ENCODE measurements around the gene MAP1LC3B.

The MAP1LC3B gene

DNA sequence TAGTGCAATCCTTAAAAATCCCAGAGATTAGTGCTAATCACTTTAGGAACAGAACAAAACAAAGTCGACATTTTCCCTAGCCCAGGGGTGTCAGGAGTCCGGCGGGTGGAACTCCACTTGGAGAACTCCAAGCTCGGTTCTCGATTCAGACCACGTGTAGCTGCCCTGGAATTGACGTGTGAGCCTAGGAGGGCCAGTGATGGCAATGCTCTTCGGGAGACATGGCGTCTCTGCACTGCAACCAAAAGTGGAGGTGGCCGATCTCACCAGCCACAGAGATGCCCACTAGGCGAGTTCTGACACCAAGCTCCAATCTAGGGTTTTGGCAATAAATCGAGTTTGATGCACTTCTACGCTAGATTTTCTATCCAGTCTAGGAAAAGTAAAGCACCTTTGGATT is 17.6 kb downstream of the MAP1LC3B start:
- DNase-seq (ENCODE audit: low read depth) = no peak

DNA sequence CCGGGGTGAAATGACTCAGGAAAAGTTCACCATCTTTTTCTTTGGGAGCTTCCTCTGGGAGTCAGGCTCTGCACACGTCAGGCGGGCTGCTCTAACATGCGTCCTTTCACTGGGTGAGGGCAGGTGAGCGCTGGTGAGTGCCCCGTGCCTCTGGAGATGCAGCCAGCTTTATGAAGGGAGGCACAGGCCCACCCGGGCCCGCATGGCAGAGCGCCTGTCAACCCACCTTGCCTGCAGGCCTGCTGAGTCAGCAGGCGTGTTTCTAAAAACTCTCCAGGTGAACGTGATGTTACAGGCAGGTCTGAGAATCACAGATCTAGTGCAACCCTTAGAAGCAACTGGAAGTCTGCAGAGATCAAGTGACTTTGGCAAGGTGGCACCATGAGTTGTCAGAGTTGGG is 18.4 kb downstream of the MAP1LC3B start:
- no peak for DNase-seq (ENCODE audit: low read depth)

DNA sequence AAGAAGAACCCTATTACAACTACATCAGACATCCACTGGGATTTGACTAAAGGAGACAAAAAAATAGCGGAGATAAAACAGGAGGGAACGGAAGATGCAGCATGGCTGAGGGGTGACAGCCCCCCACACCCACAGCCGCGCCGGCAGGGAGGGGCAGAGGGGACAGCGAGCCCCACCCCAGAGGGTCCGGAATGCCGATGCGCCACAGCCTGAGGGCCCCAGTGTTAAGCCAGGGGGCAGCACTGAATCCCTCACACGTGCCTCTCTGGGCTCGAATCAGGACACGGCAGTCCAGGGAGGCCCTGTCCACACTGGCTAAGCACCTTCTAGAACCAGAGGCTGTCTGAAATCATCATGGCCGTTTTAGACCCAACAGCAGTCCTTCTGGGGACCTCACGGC is 18.8 kb downstream of the MAP1LC3B start:
- no peak for DNase-seq (ENCODE audit: low read depth)

DNA sequence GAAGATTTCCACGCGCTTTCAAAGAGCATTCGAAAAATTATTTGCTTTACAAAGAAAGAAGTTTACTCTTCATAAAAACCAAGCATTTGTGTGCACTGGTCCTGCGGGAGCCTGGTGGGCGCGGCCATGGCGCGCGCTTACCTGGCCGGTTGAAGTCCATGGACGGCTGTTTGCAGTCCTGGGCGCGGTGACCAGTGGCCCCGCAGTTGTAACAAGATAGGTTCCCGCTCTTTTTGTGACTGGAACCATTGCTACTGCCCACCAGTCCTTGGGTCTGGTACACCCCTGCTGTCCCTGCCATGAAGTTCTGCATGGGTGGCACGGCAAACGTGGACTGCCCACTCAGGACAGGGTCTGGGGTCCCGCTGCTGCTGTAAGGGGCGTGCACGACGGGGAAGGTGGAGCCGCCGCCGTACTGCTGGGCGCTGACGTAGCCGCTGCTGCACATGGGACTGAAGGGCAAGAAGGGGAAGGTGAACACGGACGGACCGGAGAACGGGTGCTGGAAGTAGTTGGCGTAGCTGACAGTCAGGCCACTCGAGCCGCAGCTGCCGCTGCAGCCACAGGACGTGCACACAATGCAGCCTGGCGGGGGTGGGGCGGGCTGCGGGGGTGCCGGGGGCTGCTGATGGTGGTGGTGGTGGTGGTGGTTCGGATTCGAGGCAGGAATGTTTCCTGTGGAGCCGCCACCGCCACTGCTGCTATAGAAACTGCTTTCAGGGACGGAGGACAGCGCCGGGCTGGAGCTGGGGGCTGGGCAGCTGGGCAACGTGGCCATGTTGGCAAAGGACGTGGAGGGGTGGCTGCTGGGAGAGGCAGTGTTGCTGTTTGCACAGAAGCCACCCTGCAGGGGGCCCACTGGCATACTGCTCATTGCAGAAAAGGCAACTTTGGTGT is 19.5 kb downstream of the MAP1LC3B start:
- no peak for DNase-seq (ENCODE audit: low read depth)

DNA sequence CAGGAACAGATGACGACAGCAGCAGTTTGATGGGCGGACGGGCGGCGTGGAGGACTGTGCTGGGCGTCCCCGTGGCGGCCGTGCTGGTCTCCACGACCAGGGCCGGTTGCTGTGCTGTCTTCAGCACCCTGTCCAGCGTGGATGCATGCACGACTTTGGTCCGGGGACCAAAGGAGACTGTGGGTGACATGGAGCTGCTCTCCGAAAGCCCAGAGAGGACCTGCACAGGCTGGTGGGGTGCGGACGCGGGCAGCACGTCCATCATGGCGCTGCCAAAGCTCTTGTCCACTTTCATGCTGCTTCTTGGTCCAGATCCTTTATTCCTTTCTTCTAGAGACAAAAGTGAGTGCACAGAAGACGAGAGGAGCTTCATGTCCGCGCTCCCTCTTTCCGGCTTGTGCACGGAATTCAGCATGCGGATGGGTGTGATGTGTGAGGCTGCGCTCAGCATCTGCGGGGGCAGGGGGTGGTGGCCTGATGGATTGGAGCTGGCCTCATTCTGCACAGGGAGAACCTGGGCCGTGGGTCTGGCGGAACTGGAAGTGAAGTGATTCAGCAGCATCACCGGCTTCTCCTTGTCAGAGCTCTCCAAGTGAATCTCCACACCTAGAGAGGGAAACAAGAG is 20.3 kb downstream of the MAP1LC3B start:
- DNase-seq (ENCODE audit: low read depth) = no peak

DNA sequence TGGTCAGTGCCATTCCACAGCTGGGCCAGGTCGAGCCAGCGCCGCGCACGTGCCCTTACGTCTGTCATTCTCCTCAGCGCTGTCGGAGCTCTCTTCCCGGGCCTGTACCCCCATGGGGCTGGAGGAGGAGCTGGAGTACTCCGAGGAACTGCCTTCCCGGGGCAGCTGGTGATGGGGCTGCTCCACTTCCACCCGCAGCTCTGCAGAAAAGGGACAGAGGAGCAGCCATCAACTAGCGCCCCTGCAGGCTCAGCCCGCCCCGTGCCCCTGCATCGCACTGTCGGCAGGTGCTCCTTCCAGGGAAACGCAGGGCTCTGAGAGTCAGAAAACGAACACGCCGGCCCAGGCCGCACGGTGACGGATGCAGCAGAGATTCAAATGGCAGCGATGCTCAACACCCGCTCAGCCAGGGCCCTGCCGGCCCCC is 20.9 kb downstream of the MAP1LC3B start:
- no peak for DNase-seq (ENCODE audit: low read depth)

DNA sequence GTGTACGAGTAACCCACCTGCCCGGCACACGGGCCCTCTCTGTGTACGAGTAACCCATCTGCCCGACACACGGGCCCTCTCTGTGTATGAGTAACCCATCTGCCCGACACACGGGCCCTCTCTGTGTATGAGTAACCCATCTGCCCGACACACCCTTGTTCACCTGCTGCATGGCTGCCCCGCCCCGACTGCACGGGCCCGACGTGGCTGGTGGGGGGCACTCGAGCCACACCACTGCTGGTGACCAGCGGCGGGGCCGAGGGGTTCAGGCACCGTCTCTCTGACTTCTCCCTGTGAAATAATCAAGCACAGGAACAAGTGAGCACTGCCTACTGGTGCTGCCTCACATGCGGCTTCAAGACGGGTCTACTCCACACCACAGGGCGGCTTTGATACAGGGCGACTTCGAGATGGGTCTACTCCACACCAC is 22.1 kb downstream of the MAP1LC3B start:
- DNase-seq (ENCODE audit: low read depth) = no peak

DNA sequence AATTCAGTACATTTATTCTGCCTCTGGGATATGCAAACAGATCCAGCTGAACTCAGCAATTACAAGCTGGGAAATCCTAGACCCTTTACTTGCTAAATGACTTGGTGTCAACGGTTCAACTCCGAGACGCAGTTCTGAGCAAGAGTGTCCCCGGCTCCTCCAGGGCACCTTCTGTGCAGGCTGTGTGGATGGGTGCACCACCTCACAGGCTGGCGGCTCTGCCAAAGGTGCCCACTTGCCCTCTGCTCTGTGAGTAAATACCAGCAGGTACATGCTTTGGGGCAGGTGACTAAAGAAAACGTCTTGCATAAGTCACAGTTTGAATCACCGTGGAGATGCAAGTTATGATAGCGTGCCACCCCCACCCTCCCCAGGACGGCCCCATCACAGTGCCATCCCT is 23.3 kb downstream of the MAP1LC3B start:
- DNase-seq (ENCODE audit: low read depth) = no peak

DNA sequence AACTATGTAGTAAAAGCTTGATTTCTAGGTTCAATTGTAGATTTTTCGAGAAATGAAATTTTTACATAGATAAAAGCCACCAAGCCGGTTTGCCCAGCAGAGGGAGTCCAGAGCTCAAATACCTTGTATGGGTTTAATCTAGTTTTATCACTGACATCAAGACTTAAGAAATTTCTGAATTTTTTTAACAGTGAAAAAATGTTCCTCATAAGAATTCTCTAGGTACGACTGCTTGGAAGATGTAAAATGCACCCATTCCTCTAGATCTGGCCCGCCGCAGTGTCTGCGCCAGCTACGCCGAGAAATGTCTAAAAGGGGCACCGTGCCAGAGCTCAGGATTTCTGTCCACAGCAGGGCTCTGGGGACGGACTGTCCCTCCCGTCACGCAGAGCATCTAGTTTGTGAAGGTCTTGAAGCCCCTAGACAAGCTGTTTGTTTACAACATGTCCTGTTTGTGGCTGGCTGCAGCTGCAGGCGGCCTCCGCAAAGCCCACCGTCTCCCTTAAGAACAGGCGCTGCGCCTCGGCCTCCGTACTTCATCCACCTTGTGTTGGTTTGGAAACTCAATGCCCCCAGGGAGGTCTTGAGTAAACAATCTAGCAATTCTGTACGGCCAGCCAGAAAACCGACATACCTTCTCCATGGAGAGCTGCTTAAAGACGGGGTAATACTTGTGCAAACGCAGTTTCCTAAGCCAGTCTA is 24.8 kb downstream of the MAP1LC3B start:
- no peak for DNase-seq (ENCODE audit: low read depth)

DNA sequence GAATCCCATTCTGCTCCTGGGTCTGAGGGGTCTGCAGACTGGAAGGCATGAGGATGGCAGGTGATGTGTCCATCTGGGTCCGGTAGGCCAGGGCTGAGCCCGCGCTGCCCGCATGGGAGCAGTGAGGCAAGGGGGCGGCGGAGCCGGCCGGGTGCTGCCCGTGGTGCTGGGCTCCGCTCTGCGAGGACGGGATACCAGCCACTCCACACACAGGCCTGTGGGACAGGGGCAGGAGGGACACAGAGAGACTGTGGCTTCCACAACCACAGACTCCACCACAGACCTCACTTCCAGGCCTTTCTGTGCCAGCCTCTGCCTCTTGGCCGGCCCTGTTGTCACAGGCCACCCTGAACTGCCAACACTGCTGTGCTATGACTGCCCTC is 25.4 kb downstream of the MAP1LC3B start:
- no peak for DNase-seq (ENCODE audit: low read depth)

DNA sequence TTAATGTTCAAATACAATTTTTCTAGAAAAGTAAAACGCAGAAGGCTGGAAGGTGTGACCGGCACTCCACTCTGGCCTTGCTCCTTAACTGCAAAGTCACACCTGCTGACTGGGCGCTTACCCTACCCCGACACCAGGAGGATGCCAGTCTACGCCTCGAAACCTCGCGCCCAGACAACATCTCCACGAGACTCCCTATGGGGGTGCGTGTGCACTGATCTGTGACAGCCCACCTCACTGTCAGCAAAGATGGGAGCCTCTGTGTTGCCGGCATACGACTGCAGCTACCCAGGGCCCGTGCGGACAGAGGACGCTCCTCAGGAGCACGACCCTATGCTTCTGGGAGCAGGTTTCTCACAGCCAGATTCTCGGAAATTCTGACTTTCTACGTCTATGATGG is 26.1 kb downstream of the MAP1LC3B start:
- DNase-seq (ENCODE audit: low read depth) = no peak

DNA sequence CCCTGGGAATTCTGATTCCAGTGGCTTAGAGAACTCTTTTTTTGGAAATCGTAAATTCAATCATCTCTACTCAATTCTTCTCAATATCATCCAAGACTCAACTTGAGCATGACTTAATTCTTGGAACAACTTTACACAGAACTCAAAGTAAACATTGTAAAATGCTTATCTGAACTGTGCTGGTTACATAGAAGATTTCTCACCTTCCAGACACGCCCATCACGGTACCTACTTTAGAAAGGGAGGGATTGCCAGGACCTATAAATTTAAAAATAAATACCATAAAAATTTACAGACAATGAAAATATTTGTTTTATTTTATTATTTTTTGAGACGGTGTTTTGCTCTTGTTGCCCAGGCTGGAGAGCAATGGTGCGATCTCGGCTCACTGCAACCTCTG is 26.5 kb downstream of the MAP1LC3B start:
- DNase-seq (ENCODE audit: low read depth) = no peak

DNA sequence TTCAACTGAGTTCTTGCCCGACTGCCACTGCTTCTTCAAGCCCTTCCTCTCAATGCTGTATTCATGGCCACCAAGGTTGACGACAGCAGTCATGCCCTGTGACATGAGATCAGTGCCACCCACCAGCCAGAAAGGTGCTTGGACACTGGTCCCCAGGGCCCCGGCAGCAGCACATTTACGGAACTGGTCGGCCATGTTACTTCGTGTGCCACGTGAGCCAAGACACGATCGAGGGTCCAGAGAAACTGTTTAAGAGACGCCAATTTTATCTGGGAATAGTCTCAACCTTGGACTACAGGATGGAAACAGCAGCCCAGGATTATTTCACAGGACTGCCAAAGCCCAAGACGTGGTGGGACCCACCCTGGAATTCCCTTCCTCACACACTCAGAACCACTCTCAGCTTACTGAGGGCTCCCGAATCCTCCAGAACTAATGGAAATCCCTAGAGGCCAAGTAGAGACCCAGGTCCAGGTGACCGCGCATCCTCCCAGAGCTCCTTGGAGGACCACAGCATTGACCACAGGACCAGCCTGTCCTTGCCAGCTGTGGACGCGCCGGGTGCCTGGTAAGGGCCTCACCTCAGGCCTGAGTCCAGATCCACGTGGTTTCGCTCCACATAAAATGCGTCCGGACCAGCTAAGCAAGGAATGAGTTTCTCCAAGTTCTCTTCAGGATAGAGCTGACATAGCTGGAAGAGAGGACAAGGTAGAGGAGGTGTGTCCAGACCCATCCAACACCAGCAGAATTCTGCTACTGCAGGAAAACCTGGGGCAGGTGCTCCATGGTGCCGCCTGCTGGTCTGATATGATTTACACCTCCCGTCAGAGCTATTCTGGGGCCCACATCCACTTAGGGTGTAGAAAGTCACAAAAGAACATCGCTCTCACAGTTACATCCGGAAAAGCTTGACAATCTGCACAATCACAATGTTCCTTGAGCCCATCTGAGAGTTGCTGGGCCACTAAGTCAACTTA is 28.2 kb downstream of the MAP1LC3B start:
- DNase-seq (ENCODE audit: low read depth) = no peak

DNA sequence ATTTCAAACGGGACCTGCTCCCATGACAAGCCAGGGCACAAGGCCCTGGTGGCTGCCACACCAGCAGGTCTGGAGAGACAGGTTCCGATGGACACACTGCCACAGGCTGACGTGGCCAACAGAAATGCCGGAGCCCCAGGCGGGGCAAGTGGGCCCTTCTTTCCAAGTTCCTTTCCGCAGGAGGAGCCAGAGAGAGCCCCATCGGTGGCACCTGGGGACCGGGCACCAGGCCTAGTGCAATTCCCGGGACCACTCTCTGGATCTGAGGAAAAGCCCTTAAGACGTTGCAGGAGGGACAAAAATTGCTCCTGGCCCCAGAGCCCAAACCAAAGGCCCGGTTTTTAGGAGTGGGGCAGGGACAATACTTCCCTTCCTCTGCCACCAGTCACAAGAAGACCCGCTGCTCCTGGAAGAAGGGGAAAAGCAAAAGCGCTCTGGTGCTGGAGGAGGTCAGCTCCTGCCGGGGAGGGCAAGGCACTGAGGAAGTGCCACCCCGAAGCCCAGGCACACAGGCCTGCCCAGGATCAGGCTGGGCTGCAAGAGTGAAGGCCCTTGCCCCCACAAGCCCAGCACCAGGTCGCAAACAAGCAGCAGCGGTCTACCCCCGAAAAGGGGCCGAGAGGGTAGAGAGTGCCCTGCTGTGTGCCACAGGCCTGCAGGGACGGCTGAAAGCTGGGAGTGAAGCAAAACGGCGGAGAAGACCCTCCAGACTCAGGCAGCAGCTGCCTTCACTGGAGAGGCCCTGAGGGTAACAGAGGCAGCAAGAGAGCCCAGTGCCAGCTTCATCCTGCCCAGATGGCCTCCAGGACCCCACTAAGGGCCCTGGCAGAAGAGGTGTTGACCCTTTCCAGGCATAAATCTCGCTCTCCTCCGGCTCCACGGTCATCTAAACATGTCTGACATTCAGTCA is 29.1 kb downstream of the MAP1LC3B start:
- no peak for DNase-seq (ENCODE audit: low read depth)

DNA sequence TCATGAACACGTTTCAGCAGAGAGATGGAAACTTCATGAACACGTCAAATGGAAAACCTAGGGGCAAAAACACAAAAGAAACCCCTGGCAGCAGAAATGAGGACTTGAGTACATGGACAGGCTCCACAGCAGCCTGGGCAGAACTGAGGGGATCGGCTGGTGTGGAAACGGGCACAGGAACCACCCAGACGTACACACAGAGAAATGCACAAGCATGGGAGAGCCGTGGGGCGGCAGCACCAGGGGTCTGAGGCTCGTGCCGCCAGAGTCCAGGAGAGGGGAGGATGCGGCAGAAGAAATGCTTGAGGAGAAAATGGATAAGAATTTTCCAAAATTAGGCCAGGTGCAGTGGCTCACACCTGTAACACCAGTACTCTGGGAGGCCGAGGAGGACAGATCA is 30.0 kb downstream of the MAP1LC3B start:
- DNase-seq (ENCODE audit: low read depth) = no peak

DNA sequence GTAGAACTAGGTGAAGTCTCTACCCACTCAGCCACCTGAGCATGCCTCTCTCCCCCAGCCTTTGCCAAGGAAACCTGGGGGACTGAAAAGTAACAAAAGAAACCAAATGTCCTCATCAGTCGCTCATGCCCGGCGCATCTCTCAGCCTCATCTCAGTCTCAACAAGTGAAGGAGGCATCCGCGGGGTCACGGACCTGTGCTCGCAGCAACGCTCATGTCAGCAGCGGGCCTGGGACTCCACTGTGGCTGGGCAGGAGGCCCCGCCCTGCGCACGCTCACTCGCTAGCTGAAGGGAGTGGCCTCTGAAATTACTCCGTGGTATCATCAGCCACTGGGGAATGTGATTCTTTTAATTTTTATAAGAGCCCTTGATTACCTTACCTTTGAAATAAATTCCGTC is 31.3 kb downstream of the MAP1LC3B start:
- no peak for DNase-seq (ENCODE audit: low read depth)

DNA sequence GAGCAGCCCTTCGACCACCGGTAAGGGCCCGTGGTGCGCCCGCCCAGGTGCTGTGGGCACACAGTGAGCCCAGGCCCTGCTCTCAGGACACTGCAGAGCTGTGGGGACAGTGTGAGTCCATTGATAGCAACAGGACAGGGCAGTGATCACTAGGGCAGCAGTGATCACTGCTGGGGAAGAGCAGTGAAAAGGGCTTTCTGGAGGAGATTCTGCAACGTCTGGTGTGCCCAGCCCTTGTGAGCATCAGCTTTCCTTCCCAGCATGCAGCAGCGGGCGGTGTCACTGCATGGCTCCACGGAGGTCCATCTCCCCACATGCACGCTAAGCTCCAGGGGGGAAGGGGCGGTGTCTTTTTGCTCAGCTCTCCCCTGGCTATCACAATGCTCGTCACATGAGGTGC is 32.1 kb downstream of the MAP1LC3B start:
- no peak for DNase-seq (ENCODE audit: low read depth)

DNA sequence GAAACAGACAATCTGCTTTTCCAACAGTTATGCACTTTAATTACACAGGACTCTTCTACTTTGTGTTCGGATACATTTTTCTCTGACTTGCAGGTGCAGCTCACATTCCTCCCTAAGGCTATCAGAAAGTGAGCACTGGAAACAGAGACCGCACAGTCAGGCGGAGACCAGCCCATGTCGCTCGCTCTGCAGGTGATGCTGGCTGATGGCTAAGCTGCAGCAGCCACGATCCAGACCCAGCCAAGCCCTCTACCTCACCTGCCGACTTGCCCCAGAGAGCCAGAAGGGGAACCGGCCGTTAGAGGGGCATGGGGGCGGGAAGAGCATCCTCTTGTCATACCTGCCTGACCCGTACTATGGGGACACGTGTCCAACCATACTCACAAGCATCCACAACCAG is 33.8 kb downstream of the MAP1LC3B start:
- DNase-seq (ENCODE audit: low read depth) = no peak

DNA sequence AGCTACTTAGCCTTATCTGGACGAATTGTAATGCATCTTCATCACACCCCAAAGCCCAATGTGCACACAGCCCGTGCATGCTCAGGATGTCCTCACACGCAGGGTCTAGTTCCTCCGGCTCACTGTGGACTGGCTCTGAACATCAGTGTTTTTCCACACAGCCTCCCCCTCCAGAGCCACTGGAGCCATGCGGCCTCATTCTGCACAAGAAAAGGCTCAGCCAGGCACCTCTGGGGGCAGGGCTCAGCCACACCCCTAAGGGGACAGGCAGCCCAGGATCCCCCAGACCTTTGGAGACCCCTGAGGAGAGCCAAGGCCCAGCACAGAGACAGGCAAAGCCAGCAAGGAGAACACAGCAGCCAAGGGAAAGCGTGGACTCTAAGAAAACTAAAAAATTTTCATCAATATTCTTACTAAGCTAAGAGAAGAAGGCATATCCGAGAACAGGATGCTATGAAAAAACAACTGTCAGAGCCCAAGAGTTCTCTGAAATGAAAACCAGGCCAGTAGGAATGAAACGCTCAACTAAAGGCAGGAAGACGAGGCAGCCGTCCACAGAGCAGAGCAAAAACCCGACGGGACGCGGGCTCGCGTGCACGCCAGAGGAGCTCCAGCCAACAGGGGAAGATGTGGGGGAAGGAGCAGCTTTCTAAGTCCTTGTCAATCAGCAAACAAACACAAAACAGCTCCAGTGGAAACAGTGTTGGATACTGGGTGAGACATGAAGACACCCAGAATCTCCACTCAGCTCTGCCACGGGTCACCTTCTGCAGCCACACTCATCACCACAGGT is 34.5 kb downstream of the MAP1LC3B start:
- no peak for DNase-seq (ENCODE audit: low read depth)

DNA sequence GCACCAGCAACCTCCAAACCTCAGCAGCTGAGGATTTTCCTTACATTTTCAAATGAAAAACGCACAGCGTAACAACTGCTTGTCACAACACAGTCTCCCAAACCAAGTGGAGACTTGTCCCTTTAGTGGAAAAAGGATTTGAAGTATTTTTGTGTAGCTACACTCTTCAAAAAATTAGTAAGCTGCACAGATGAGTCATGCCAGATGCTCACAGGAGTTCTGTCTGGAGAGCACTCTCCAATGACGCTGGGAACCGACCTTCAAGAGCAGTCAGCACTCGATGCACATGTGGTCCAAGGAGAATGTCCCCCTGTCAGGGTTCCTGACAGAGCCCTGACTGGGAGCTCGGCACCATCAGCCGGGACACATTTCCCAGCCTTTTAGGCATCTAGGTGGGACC is 39.8 kb downstream of the MAP1LC3B start:
- no peak for DNase-seq (ENCODE audit: low read depth)

Data from HS-27A (cell line).